GM12875 (cell line): ENCODE data around the gene C22orf39.

ENCODE experiments used
- H3K4me3 ChIP-seq: one replicate; pipeline ENCODE4 v1.5.1; 2011; ENCODE audit warnings: low read depth, low read length, control low read depth
- TF ChIP-seq, protein P1 (sequence below): IDR thresholded peaks from 2 replicates; pipeline ENCODE4 v1.5.1; 2011; ENCODE audit warnings: low read depth, mild to moderate bottlenecking, control low read depth, inconsistent platforms, low read length, moderate library complexity, borderline replicate concordance; ENCODE audit not compliant: insufficient read depth

Gene C22orf39, protein sequence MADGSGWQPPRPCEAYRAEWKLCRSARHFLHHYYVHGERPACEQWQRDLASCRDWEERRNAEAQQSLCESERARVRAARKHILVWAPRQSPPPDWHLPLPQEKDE

DNA sequence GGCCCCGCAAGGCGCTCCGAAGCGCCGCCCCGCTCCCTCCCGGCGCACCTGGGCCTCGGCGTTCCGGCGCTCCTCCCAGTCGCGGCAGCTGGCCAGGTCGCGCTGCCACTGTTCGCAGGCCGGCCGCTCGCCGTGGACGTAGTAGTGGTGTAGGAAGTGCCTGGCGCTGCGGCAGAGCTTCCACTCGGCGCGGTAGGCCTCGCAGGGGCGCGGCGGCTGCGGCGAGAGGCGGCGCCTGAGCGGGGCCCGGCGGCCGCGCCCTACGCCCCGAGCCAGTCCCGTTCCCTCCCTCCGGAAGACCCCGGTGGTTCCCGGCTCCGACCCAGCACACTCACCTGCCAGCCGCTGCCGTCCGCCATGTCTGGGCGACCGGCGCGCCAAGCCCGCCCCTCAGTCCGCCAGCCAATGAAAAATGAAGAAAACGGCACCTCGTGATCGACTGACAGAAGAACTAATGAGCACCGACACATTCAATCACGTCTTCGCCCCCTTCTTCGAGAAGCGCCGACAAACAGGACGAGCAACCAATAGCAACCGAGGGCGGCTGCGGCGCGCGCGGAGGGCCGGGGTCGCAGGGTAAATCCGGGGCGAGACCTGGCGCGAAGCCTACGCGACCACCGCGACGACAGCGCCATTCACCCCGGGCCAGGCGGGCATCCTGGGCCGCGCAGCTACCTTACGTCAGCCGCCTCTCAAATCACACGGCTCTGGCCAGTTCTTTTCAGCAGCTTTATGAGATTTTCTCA, at the start of gene C22orf39:
C22orf39 (minus strand) TSS at position 382 of the 746 bp plus-strand sequence; CDS start at position 359, 23 bp downstream.
- peak within 1 kb of the TSS; percentile 82 for H3K4me3 ChIP-seq
- TF ChIP-seq, protein P1, sequence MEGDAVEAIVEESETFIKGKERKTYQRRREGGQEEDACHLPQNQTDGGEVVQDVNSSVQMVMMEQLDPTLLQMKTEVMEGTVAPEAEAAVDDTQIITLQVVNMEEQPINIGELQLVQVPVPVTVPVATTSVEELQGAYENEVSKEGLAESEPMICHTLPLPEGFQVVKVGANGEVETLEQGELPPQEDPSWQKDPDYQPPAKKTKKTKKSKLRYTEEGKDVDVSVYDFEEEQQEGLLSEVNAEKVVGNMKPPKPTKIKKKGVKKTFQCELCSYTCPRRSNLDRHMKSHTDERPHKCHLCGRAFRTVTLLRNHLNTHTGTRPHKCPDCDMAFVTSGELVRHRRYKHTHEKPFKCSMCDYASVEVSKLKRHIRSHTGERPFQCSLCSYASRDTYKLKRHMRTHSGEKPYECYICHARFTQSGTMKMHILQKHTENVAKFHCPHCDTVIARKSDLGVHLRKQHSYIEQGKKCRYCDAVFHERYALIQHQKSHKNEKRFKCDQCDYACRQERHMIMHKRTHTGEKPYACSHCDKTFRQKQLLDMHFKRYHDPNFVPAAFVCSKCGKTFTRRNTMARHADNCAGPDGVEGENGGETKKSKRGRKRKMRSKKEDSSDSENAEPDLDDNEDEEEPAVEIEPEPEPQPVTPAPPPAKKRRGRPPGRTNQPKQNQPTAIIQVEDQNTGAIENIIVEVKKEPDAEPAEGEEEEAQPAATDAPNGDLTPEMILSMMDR, result no peak

DNA sequence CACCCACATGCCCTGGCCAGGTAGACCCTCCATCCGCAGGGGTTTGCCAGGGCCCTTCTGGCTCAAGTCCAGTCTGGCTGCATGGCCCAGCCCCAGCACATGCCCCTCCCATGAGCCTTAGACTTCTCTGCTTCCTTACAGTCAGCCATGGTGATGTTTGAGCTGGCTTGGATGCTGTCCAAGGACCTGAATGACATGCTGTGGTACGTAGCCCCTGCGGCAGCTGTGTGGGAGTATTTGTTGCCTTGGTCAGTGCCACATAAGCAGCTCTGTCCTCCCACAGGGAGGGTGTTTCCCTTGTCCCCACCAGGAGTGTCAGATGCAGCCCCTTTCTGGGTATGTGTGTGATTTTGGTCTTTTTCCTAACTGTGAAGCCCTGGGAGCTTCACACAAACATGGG, 49.7 kb upstream of the C22orf39 start:
- TF ChIP-seq, protein P1, result no peak
- H3K4me3 ChIP-seq, result no peak overlapping the region

DNA sequence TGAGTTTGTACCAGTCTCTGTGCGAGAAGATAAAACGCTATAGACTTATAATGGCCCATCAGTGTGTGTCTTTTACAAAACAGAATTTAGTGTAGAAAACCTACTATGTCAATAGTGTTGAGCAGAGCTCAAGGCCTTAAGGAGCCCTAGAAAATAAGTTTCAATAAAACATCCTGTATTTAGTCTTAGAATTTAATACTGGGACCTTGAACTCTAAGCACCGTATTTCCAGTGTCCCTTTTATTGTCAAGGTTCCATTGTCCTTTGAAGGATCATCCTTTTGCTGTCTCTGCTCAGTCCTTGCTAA, 48.8 kb upstream of the C22orf39 start:
- TF ChIP-seq, protein P1, result no peak
- H3K4me3 ChIP-seq, result no peak overlapping the region

DNA sequence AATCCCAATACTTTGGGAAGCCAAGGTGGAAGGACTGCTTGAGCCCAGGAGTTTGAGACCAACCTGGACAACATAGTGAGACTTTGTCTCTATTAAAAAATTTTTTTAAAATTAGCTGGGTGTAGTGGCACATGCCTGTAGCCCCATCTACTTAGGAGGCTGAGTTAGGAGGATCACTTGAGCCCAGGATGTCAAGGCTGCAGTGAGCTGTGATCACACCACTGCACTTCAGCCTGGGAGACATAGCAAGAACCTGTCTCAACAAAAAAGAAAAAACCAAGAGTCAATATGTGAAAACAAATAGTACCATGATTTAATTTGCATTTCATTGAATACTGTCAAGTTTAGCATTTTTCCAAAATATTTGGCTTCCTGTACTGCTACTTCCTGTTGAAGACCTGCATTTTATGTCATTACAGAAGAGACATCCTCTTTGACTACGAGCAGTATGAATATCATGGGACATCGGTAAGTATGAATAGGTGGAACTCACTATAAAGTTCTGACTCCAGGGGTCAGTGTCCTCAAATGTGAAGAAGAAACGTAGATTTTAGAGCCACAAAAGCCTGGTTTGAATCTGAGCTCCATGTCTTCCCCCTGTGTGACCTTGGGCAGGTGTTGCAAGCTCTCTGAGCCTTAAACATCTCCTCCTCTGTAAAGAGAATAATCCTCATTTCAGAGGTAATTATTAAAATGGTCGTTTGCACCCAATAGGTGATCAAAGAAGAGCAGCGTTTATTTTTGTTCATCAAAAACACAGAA, 48.2 kb upstream of the C22orf39 start:
- no peak overlapping the region for H3K4me3 ChIP-seq
- TF ChIP-seq, protein P1, result no peak

DNA sequence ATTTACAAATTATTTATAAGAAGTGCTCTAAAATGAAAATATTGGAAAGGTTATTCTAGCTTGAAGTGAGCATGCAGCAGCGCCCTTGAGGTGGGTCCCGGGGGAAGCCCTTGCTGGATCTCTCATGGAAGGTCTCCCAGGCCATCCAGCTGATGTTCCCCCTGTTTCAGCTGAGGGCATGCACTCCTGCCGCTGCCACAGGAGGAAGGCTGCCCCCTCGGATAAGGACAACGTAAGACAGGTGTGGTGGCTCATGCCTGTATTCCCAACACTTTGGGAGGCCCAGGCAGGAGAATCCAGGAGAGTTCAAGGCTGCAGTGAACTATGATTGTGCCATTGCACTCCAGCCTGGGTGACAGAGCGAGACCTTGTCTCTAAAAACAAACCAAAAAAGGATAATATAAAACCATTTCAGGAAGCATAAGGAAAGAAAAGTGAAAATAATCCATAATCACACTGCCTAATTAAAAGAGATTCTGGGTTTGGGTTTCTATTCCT, 47.2 kb upstream of the C22orf39 start:
- TF ChIP-seq, protein P1, result no peak
- H3K4me3 ChIP-seq, result no peak overlapping the region

DNA sequence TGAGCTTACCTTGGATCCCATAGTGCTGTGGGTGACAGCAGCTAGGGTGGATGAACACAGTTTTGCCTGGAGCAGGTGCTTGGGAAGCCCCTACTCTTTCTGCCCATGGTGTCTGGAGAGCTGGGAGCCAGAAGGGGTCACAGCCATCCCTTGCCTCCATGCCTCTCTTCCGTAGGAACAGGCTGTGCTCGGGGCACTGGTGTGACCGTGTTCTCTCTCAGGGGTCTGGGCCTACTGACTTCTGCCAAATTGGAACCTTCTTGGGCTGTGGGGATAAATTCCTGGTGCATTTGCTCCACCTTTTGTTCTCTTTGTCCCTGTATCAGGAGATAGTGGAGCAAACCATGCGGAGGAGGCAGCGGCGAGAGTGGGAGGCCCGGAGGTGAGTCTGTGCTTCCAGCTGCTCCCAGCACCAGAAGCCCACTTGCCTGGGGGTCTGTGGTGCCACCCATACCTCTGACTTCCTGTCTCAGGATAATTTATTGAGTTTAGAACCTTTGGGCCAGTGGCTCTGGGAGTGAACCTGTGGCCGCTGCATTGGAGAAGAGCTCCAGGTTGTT, 46.6 kb upstream of the C22orf39 start:
- TF ChIP-seq, protein P1, result no peak
- no peak overlapping the region for H3K4me3 ChIP-seq
